ENCODE data around the gene NISCH. TPM values are rescaled to one million over a fixed set of nuclear protein-coding genes. Genes with fewer than 3 reads are reported as not detected.

NISCH gene
- total and polyA plus RNA-seq, 2 of the 8 experiments (the other 6 are each of a cell fraction or from before 2014, with no cell fraction given): 71.2 to 71.9 TPM

- no peak overlapping the region for H2BK12ac ChIP-seq (ENCODE audit: low read depth, low read length)
- no peaks in the 10 kb centered on the region for H3K9me3 ChIP-seq (ENCODE audit: insufficient read depth in 2 of 2, low read depth in 1 of 2, low read length in 1 of 2)
- no peak overlapping the region for H3K4ac ChIP-seq (replicated peaks; ENCODE audit: insufficient read length, low read depth, low read length)
- no peak overlapping the region for H3K56ac ChIP-seq (replicated peaks; ENCODE audit: insufficient read length, low read depth, low read length)
- no peaks in the 10 kb centered on the region for H3K23me2 ChIP-seq (ENCODE audit: low read depth, low read length)
- DNase-seq (ENCODE audit: low read depth in 1 of 2, low spot score in 2 of 2) (no peak), FAIRE-seq (no peak)
- H4K5ac ChIP-seq (ENCODE audit: insufficient read length, low read depth, low read length): no peak overlapping the region
- no peak overlapping the region for H3K23ac ChIP-seq (ENCODE audit: insufficient read length)
- H3K18ac ChIP-seq (ENCODE audit: extremely low read depth, low read length): no peak overlapping the region
- no peaks in the 10 kb centered on the region; the same call in 1 of the 2 replicates for H3K79me1 ChIP-seq (ENCODE audit: low read depth, low read length)
- POLR2A ChIA-PET (ENCODE audit: partially characterized antibody): interaction anchor here (1.9 kb wide), 1 partner anchor 30 kb away, joined by 5 read pairs; no protein-coding TSS in a partner anchor
- H3K14ac ChIP-seq (ENCODE audit: insufficient read length): no peak overlapping the region
- H2BK5ac ChIP-seq (ENCODE audit: low read depth, low read length): no peak overlapping the region
- H3K27ac ChIP-seq (ENCODE audit: low read depth, low read length): no peak overlapping the region
- no peak overlapping the region for H2AK5ac ChIP-seq (ENCODE audit: low read depth, low read length)
- peaks cover 14 to 40% (median 31%) of the 10 kb centered on the region in 4 experiments for H3K36me3 ChIP-seq (ENCODE audit: control insufficient read depth in 2 of 4, insufficient read depth in 4 of 4, low read length in 3 of 4)
- H2BK120ac ChIP-seq (replicated peaks; ENCODE audit: low read depth, low read length): no peak overlapping the region
- no peak overlapping the region; a peak in 1 of 7 replicates for H3K9ac ChIP-seq (replicated peaks in 1 of 4; ENCODE audit: extremely low read depth in 1 of 4, low read depth in 3 of 4, low read length in 3 of 4)
- no peak overlapping the region for H2AFZ ChIP-seq (ENCODE audit: low read length)
- TF ChIP-seq POLR2A (IDR thresholded peaks at IDR 0.05; ENCODE audit: control extremely low read depth in 1 of 2, low read depth in 2 of 2, low read length in 2 of 2) (0 out of 3 replicates have a peak, but pooled peaks of 1 of the 2 experiments have one; percentile 24), GTF2F1 (IDR thresholded peaks at IDR 0.05; ENCODE audit: borderline replicate concordance, low read depth, low read length) (no peak), POLR2AphosphoS5 (IDR thresholded peaks at IDR 0.05; ENCODE audit: low read depth, low read length) (peak; percentile 67), SP1 (IDR thresholded peaks at IDR 0.05; ENCODE audit: low read depth, low read length) (no peak), RAD21 (IDR thresholded peaks at IDR 0.05 in 1 of 2, conservative IDR thresholded peaks at IDR 0.05 in 1 of 2; ENCODE audit: low read depth in 2 of 2, low read length in 2 of 2) (no peak)
- no peak overlapping the region for H2BK20ac ChIP-seq (ENCODE audit: low read length)
- H3K4me3 ChIP-seq (ENCODE audit: extremely low read depth in 1 of 4, insufficient read depth in 2 of 4, low read depth in 3 of 4, low read length in 4 of 4): no peak overlapping the region
- H3K4me2 ChIP-seq (ENCODE audit: insufficient read depth in 1 of 2, low read depth in 2 of 2, low read length in 2 of 2): no peak overlapping the region
- no peaks in the 10 kb centered on the region; a peak in 1 of 7 replicates for H3K27me3 ChIP-seq (replicated peaks in 1 of 4; ENCODE audit: control insufficient read depth in 3 of 4, extremely low read depth in 1 of 4, insufficient read depth in 3 of 4, low read length in 3 of 4)
- no peak overlapping the region for H4K91ac ChIP-seq (replicated peaks; ENCODE audit: insufficient read length, low read length)
- WGBS, 2 experiments (ENCODE audit: extremely low coverage in 1 of 2, insufficient coverage in 1 of 2, insufficient read length in 1 of 2, insufficient replicate concordance in 2 of 2, low coverage in 1 of 2, low lambda C conversion rate in 2 of 2, missing lambda C conversion rate in 1 of 2): 84% methylated on average over 6 of the region's 7 CpGs; no CpG with 5 or more reads in 1 of the 2 experiments
- H4K8ac ChIP-seq (ENCODE audit: extremely low read depth, insufficient read depth, low read length): 0 out of 2 replicates have a peak overlapping the region, but pooled peaks have one; percentile 0
- no peak overlapping the region for H2BK15ac ChIP-seq (ENCODE audit: low read length)
- H3K79me2 ChIP-seq (ENCODE audit: control insufficient read depth in 1 of 2, insufficient read depth in 2 of 2, low read length in 2 of 2): no peaks in the 10 kb centered on the region
- H4K20me1 ChIP-seq (replicated peaks in 1 of 2; ENCODE audit: control insufficient read depth in 1 of 2, insufficient read depth in 2 of 2, low read length in 2 of 2): peaks cover 0 to 16% of the 10 kb centered on the region in 2 experiments
- CTCF ChIA-PET (ENCODE audit: partially characterized antibody): interaction anchor here (1.1 kb wide), 1 partner anchor 12 kb away, joined by 3 read pairs; no protein-coding TSS in a partner anchor
- peaks cover 0 to 6% (median under 1%) of the 10 kb centered on the region in 4 experiments; a peak in 3 of 7 replicates for H3K4me1 ChIP-seq (replicated peaks in 1 of 4; ENCODE audit: control insufficient read depth in 3 of 4, insufficient read depth in 4 of 4, low read length in 3 of 4)
Measured at GRCh38 chr3:52493232-52494017, 38.0 kb downstream of the NISCH start.

Data from H1 (cell line).